H1 (cell line): ENCODE measurements around the gene TTC34.

Experiments used
- ATF3 ChIP-seq: IDR thresholded peaks from 2 replicates; pipeline ENCODE4 v1.6.1; 2011; ENCODE audit warnings: low read depth, mild to moderate bottlenecking, low read length; ENCODE audit not compliant: insufficient read depth
- CBX5 ChIP-seq: fragments of 300-800, 300-1000 bp; sonication (generic); IDR thresholded peaks from 2 replicates; pipeline ENCODE4 v1.7.1; 2016; ENCODE audit warnings: antibody characterized with exemption, low read length, low read depth
- CBX8 ChIP-seq: fragments of 300-800, 300-1000 bp; sonication (generic); IDR thresholded peaks from 2 replicates; pipeline ENCODE4 v1.7.1; 2016; ENCODE audit warnings: low read depth, low read length, borderline replicate concordance
- CTCF ChIP-seq, 3 experiments: IDR thresholded peaks; 1 replicate in 2 of 3; 2 replicates in 1 of 3; pipeline versions ENCODE4 v1.5.1 to v1.6.1; 2011; ENCODE audit warnings: low read length in 3 of 3, mild to moderate bottlenecking in 3 of 3, inconsistent platforms in 2 of 3, low read depth in 1 of 3, moderate library complexity in 1 of 3; ENCODE audit not compliant: insufficient read depth in 1 of 3; ENCODE audit errors: control extremely low read depth in 1 of 3
- HDAC6 ChIP-seq: IDR thresholded peaks from one replicate; pipeline ENCODE4 v1.7.1; 2012; ENCODE audit warnings: low read depth, mild to moderate bottlenecking, inconsistent platforms, low read length, moderate library complexity
- JUND ChIP-seq: IDR thresholded peaks from 2 replicates; pipeline ENCODE4 v1.6.1; 2011; ENCODE audit warnings: mild to moderate bottlenecking, improper control_type of control experiment, low read length
- MAFK ChIP-seq: IDR thresholded peaks from 2 replicates; pipeline ENCODE4 v1.6.1; 2012; ENCODE audit warnings: low read depth, mild to moderate bottlenecking, improper control_type of control experiment, low read length
- RFX5 ChIP-seq: IDR thresholded peaks from 2 replicates; pipeline ENCODE4 v1.6.1; 2011; ENCODE audit warnings: low read depth, low read length, improper control_type of control experiment, borderline replicate concordance
- SIN3A ChIP-seq, 2 experiments: IDR thresholded peaks in 1 of 2; conservative IDR thresholded peaks in 1 of 2; 2 replicates each; pipeline ENCODE4 v1.6.1; 2011 to 2012; ENCODE audit warnings: low read length in 2 of 2, improper control_type of control experiment in 1 of 2, low read depth in 1 of 2, mild to moderate bottlenecking in 1 of 2

GRCh38 chr1:2646837-2647236 is 154.7 kb downstream of the TTC34 start:
- TF ChIP-seq CBX8 (no peak), ATF3 (no peak), RFX5 (no peak), CTCF (IDR thresholded peaks at IDR 0.05; ENCODE audit: control extremely low read depth in 1 of 3, insufficient read depth in 1 of 3, low read depth in 1 of 3, low read length in 3 of 3) (no peak), HDAC6 (no peak), CBX5 (no peak), MAFK (no peak), JUND (no peak), SIN3A (conservative IDR thresholded peaks at IDR 0.05 in 1 of 2, IDR thresholded peaks at IDR 0.05 in 1 of 2; ENCODE audit: low read depth in 1 of 2, low read length in 2 of 2) (no peak)
